Activated naive CD8-positive, alpha-beta T cell (primary cell): ENCODE measurements around the gene DCP1A.

Source experiments
- H3K27ac Mint-ChIP-seq: one replicate; pipeline ENCODE4 v1.8.0; 2021; ENCODE audit warnings: mixed read lengths
- H3K27me3 Mint-ChIP-seq: one replicate; pipeline ENCODE4 v1.8.0; 2021; ENCODE audit warnings: mixed read lengths
- H3K36me3 Mint-ChIP-seq: one replicate; pipeline ENCODE4 v1.8.0; 2021; ENCODE audit warnings: mixed read lengths
- H3K4me1 Mint-ChIP-seq: one replicate; pipeline ENCODE4 v1.8.0; 2021; ENCODE audit warnings: low read depth, mixed read lengths
- H3K4me3 Mint-ChIP-seq: one replicate; pipeline ENCODE4 v1.8.0; 2021; ENCODE audit warnings: mild to moderate bottlenecking, mixed read lengths
- H3K9me3 Mint-ChIP-seq: one replicate; pipeline ENCODE4 v1.8.0; 2021; ENCODE audit warnings: low read depth, mixed read lengths

The DCP1A gene

DNA sequence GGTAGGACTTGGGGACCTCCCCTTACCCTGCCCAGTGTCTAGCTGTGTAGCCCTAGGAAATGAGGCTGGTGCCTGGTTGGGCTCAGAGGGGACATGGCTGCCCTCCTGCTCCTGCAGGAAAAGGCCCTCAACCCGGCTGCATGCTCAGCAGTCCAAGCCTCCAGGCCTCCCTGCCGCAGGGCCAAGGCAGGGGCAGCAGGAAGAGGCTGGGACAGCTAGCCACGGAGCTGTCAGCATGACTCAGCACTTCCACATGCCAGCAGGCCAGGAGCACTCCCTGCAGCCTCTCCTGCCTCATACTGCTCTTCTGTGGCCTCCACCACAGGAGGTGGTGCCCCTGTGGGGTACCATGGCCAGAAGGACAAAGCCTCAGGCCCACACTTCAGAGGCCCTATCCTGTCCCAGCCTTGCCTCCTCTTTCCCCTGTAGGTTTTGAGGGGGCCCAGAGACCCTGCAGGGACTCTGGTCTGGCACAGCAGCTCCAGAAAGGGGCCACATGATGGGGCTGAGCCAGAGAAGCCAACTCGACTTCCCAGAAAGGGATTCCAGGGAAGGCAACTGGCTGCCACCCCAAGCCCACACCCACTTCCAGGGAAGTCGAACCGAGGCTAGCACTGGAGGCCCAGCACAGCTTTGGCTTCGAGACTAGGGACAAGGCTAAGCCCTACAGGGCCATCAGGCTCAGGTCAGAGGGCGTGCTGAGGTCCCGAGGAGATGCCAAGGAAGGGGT, 111.1 kb downstream of the DCP1A start:
- H3K9me3 Mint-ChIP-seq, result no peaks in the 10 kb centered on the region

DNA sequence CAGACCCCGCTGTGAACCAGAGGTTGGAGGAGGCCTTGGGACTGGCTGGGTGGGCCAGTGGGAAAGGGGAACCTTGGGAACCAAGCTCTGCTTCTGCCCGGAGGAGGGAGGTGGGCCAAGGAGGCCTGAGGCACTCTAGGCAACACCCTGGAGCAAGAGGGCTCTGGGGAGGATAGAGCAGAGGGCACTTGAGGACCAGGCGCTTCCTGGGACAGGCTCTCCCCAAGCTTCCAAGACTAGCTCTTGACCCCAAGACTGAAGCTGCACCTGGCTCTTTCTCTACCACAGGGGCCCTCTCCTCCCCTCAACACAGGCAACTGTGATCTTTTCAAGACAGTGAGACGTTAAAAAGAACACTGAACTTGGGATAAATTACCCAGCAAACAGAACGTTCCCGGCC, 111.8 kb downstream of the DCP1A start:
- Mint-ChIP-seq H3K27ac (no peak overlapping the region), H3K4me1 (peaks cover 2% of the 10 kb centered on the region), H3K27me3 (no peaks in the 10 kb centered on the region), H3K4me3 (no peak overlapping the region), H3K9me3 (no peaks in the 10 kb centered on the region), H3K36me3 (peaks cover 4% of the 10 kb centered on the region)

More for the DNA sequence above, 111.1 kb downstream of the DCP1A start:
- no peak overlapping the region for H3K27ac Mint-ChIP-seq
- H3K27me3 Mint-ChIP-seq, result no peaks in the 10 kb centered on the region
- H3K4me3 Mint-ChIP-seq, result no peak overlapping the region
- H3K36me3 Mint-ChIP-seq, result peaks cover 4% of the 10 kb centered on the region
- H3K4me1 Mint-ChIP-seq, result peaks cover 2% of the 10 kb centered on the region

DNA sequence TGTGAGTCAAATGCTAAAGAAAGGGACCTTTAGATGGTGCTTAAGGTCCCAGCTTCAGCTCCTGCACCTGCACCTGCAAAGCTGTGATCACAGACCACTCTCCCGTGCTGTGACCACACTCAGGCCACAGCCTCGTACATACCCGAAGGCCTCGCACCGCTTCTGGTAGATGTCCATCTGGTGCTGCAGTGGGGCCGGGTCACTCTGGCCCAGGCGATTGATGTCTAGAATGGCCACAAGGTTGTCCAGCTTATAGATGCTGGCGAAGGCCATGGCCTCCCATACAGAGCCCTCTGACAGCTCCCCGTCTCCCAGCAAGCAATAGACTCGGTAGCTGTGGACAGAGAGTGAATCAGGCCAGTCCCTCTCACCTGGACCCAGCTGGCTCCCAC, 112.5 kb downstream of the DCP1A start:
- H3K4me1 Mint-ChIP-seq, result peaks cover 2% of the 10 kb centered on the region

DNA sequence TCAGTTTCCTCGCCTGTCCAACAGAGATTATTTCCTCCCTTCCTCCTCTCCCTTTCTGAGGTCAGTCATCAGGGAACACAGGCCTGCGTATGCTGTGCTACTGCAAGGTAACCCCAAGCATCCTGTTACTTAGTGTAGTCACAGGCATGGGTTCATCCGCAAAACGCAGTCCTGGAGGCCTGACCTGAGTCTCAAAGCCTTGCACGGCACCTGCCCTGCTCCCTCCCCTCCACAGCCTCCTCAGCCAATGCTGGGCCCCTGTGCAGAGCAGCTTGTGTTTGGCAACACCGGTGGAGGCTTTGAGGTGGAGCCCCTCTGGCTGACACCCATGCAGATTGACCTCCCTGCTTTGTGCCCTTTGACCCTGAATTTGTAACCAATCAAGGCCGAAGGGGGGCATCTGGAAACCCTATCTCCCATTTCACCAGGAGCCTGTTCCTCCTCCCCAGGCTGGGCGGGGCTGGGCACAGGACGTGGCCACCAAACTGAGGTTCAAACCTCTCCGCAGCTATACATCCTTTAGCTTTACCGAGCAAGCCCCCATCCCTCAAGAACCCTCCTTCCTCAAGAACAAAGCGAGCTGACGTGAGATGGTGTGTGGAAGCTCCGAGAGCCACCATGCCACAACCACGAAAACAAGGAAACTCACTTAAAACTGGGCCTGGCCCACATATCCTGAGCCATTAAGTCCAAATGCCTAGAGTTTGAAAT, 113.1 kb downstream of the DCP1A start:
- Mint-ChIP-seq H3K36me3 (peaks cover 4% of the 10 kb centered on the region), H3K27me3 (no peaks in the 10 kb centered on the region), H3K4me1 (peaks cover 2% of the 10 kb centered on the region), H3K9me3 (no peaks in the 10 kb centered on the region), H3K27ac (peak overlapping the region; percentile 41), H3K4me3 (no peak overlapping the region)

More for the DNA sequence above, 112.5 kb downstream of the DCP1A start:
- H3K27ac Mint-ChIP-seq, result no peak overlapping the region
- H3K27me3 Mint-ChIP-seq, result no peaks in the 10 kb centered on the region
- peaks cover 4% of the 10 kb centered on the region for H3K36me3 Mint-ChIP-seq
- H3K9me3 Mint-ChIP-seq, result no peaks in the 10 kb centered on the region
- no peak overlapping the region for H3K4me3 Mint-ChIP-seq
